Stimulated activated CD4-positive, alpha-beta T cell treated with anti-CD3 and anti-CD28 coated beads, Interleukin-1b, Interleukin-23, amount 100 ng/mL, for 1 hour (primary cell): ENCODE measurements around the gene NPSR1.

Experiments used
- DNase-seq, 2 donors: peaks; one replicate each; pipeline ENCODE4 v3.0.0-alpha.2; 2020; ENCODE audit warnings: low read depth in 2 of 2

Gene NPSR1

GRCh38 chr7:34723338-34723737 lies 65.3 kb downstream of the NPSR1 start:
- no peak for DNase-seq

GRCh38 chr7:34723866-34724490 lies 66.0 kb downstream of the NPSR1 start:
- no peak for DNase-seq

GRCh38 chr7:34726221-34726620 lies 68.2 kb downstream of the NPSR1 start:
- no peak for DNase-seq

- DNase-seq = no peak
These were observed 69.5 kb downstream of the NPSR1 start for GRCh38 chr7:34727464-34727995.

- no peak for DNase-seq
These were observed 70.1 kb downstream of the NPSR1 start for GRCh38 chr7:34728156-34728555.

- no peak for DNase-seq
These were observed 76.8 kb downstream of the NPSR1 start for GRCh38 chr7:34734771-34735170.

- DNase-seq = no peak
These were observed 77.5 kb downstream of the NPSR1 start for GRCh38 chr7:34735526-34735925.

GRCh38 chr7:34739651-34740300 lies 81.8 kb downstream of the NPSR1 start:
- no peak for DNase-seq

- DNase-seq = no peak
These were observed 82.8 kb downstream of the NPSR1 start for GRCh38 chr7:34740840-34741239.

GRCh38 chr7:34747176-34747781 lies 89.3 kb downstream of the NPSR1 start:
- no peak for DNase-seq

GRCh38 chr7:34747867-34748727 lies 90.1 kb downstream of the NPSR1 start:
- no peak for DNase-seq

- no peak for DNase-seq
These were observed 90.7 kb downstream of the NPSR1 start for GRCh38 chr7:34748728-34749089.

- DNase-seq = no peak
These were observed 91.4 kb downstream of the NPSR1 start for GRCh38 chr7:34749446-34749845.

- no peak for DNase-seq
These were observed 92.2 kb downstream of the NPSR1 start for GRCh38 chr7:34750209-34750608.

- no peak for DNase-seq
These were observed 92.6 kb downstream of the NPSR1 start for GRCh38 chr7:34750636-34751035.

- DNase-seq = no peak
These were observed 94.0 kb downstream of the NPSR1 start for GRCh38 chr7:34751725-34752643.

GRCh38 chr7:34752929-34753328 lies 94.9 kb downstream of the NPSR1 start:
- no peak for DNase-seq

- no peak for DNase-seq
These were observed 97.0 kb downstream of the NPSR1 start for GRCh38 chr7:34755008-34755407.

- no peak for DNase-seq
These were observed 98.0 kb downstream of the NPSR1 start for GRCh38 chr7:34756025-34756437.

- no peak for DNase-seq
These were observed 98.7 kb downstream of the NPSR1 start for GRCh38 chr7:34756691-34757090.

- DNase-seq = no peak
These were observed 99.6 kb downstream of the NPSR1 start for GRCh38 chr7:34757570-34758110.
